Adrenal gland (tissue), 12 donors: ENCODE measurements around the gene SFXN5. TPM values are rescaled to one million over a fixed set of nuclear protein-coding genes. Genes with fewer than 3 reads are reported as not detected.

ENCODE experiments used
- DNase-seq, 7 donors: peaks; one replicate each; pipeline ENCODE4 v3.0.0-alpha.2; 2019 to 2020
- H3K27ac ChIP-seq, 5 donors: fragments of 200-600 bp; sonication (generic) in 4 of 5; 1 replicate in 3 of 5; 2 replicates in 2 of 5; pipeline versions ENCODE4 v1.5.1 to v1.8.0; 2016 to 2020; ENCODE audit warnings: mild to moderate bottlenecking in 1 of 5
- H3K27me3 ChIP-seq: fragments of 200-600 bp; 2 replicates; pipeline ENCODE4 v1.8.0; 2021
- H3K36me3 ChIP-seq, 2 donors: fragments of 200-600 bp; replicated peaks in 1 of 2; 1 replicate in 1 of 2; 2 replicates in 1 of 2; pipeline versions ENCODE4 v1.5.1 to v1.8.0; 2018 to 2022
- H3K4me1 ChIP-seq, 2 donors: fragments of 200-600 bp; replicated peaks in 1 of 2; 1 replicate in 1 of 2; 2 replicates in 1 of 2; pipeline versions ENCODE4 v1.5.1 to v1.8.0; 2018 to 2021
- H3K4me3 ChIP-seq, 4 donors: fragments of 200-600 bp; sonication (generic) in 3 of 4; one replicate each; pipeline ENCODE4 v1.5.1; 2016 to 2018
- H3K9me3 ChIP-seq, 3 donors: fragments of 200-600 bp; sonication (generic) in 1 of 3; replicated peaks in 1 of 3; 1 replicate in 2 of 3; 2 replicates in 1 of 3; pipeline versions ENCODE4 v1.5.1 to v1.8.0; 2016 to 2021
- POLR2A ChIP-seq, 2 donors: fragments of 450-650 bp; IDR thresholded peaks; one replicate each; pipeline ENCODE4 v1.6.1; 2017; ENCODE audit warnings: antibody characterized with exemption in 2 of 2, mild to moderate bottlenecking in 2 of 2, moderate library complexity in 1 of 2
- WGBS, 4 donors: extraction: QIAGEN DNeasy Blood & Tissue Kit in 2 of 4; methylation state at CpG; one replicate each; pipeline versions ENCODE4 v1.1.5 to v1.1.7; 2013 to 2017; 5-methylcytosine and 5-hydroxymethylcytosine counted together
- intact Hi-C, 2 donors: fragments of 100-400 bp; cut with DNase I; formaldehyde crosslinking; loops; one replicate each; pipeline versions ENCODE4 v1.14.1 to v1.15.0; 2022 to 2023
- polyA plus RNA-seq, 3 donors: library from polyadenylated mRNA; stranded (reverse); fragments of 200-250 nt in 2 of 3; fragments of 350-450 nt in 1 of 3; fragmentation: Illumina TruSeq in 1 of 3; extraction: RNeasy Lipid Tissue Mini Kit (QIAGEN cat#74804) in 1 of 3; gene quantifications; one replicate each; pipeline ENCODE4 v1.2.3, GENCODE V29; 2013 to 2014
- total RNA-seq, 9 donors: library from RNA; depleted of rRNA in 4 of 9; stranded (reverse); fragments of >200 nt in 4 of 9; fragments of 120-200 nt in 1 of 9; fragmentation: NEBNext Ultra II Directional in 1 of 9; extraction: Animal tissue kit (Norgen Biotek cat#: 25700) in 1 of 9; gene quantifications; one replicate each; pipeline versions ENCODE4 v1.1.0 to v1.2.4, GENCODE V29; 2013 to 2023
- TF ChIP-seq, protein P1 (sequence below), 6 experiments: fragments of 450-650 bp in 4 of 6; fragments of 200-600 bp in 2 of 6; sonication (generic) in 1 of 6; IDR thresholded peaks; 1 replicate in 5 of 6; 2 replicates in 1 of 6; pipeline versions ENCODE4 v1.5.1 to v1.8.0; 2016 to 2021; ENCODE audit warnings: antibody characterized with exemption in 6 of 6, mild to moderate bottlenecking in 2 of 6, moderate library complexity in 1 of 6
- donor health status: healthy with polysubstance abuse.
- donor health status: Bipolar disorder and iron deficiency.
- donor health status: DM: yes; HTN: yes; CAD: no.
- donor health status: DM: no; HTN: no; CAD: no.
- donor health status: DM: no; HTN: no; CAD: no.
- donor health status: DM: yes; HTN: yes; CAD: no.

Gene SFXN5
- total and polyA plus RNA-seq, 12 donors, result 12.2 to 56.5 (median 32.7) TPM

DNA sequence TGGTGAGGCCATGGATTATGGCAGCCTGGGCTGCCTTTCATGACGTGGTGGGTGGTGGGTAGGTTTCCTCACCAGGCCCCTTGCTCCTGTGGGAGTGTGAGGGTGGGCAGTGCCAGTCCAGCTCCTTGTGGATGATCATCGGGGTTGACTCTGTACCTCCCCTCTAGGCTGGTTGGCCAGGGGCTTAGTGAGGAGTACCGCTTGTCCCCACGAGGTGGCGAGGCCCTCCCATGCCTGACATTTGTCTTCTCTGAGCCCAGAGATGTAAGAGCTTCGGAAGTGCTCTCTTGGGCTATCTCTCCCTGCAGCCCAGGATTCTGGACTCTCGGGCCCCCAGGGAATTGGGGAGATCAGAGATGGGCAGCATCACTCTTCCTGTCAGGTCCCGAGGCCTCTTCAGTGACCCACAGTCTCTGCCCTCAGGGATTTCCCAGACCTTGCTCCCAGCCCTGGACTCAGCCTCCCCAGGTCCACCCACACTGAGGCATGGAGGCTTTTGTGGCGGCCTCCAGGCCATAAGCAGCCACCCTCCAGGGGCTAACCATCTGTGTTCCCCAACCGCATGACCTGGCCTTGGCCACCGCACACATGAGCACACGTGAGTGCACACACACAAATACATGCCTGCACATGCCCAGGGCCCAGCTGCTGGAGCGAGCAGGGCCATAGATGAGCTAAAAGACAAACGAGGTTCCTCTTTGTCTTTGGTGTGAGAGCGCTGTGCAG is 177.8 kb downstream of the SFXN5 start:
- Histone ChIP-seq H3K27ac (no peak overlapping the region), H3K9me3 (no peaks in the 10 kb centered on the region), H3K36me3 (peaks cover 0 to 10% of the 10 kb centered on the region in 2 donors), H3K4me3 (no peak overlapping the region), H3K27me3 (peaks cover 12% of the 10 kb centered on the region), H3K4me1 (peaks cover 3 to 4% of the 10 kb centered on the region in 2 donors)
- peak in 6 of 7 donors; percentile 48 to 78 (median 65) for DNase-seq
- WGBS, 4 donors, result 41 to 72% (median 56%) methylated on average over 4 to 15 of the region's 15 CpGs
- intact Hi-C loops, result loop anchor here (5.0 to 10.0 kb wide), 4 partner anchors 81 to 264 kb away; no protein-coding TSS in a partner anchor
- TF ChIP-seq POLR2A (IDR thresholded peaks at IDR 0.05), result no peak
- TF ChIP-seq, protein P1, sequence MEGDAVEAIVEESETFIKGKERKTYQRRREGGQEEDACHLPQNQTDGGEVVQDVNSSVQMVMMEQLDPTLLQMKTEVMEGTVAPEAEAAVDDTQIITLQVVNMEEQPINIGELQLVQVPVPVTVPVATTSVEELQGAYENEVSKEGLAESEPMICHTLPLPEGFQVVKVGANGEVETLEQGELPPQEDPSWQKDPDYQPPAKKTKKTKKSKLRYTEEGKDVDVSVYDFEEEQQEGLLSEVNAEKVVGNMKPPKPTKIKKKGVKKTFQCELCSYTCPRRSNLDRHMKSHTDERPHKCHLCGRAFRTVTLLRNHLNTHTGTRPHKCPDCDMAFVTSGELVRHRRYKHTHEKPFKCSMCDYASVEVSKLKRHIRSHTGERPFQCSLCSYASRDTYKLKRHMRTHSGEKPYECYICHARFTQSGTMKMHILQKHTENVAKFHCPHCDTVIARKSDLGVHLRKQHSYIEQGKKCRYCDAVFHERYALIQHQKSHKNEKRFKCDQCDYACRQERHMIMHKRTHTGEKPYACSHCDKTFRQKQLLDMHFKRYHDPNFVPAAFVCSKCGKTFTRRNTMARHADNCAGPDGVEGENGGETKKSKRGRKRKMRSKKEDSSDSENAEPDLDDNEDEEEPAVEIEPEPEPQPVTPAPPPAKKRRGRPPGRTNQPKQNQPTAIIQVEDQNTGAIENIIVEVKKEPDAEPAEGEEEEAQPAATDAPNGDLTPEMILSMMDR (IDR thresholded peaks at IDR 0.05), result peak; percentile 45 to 66 (median 56)

DNA sequence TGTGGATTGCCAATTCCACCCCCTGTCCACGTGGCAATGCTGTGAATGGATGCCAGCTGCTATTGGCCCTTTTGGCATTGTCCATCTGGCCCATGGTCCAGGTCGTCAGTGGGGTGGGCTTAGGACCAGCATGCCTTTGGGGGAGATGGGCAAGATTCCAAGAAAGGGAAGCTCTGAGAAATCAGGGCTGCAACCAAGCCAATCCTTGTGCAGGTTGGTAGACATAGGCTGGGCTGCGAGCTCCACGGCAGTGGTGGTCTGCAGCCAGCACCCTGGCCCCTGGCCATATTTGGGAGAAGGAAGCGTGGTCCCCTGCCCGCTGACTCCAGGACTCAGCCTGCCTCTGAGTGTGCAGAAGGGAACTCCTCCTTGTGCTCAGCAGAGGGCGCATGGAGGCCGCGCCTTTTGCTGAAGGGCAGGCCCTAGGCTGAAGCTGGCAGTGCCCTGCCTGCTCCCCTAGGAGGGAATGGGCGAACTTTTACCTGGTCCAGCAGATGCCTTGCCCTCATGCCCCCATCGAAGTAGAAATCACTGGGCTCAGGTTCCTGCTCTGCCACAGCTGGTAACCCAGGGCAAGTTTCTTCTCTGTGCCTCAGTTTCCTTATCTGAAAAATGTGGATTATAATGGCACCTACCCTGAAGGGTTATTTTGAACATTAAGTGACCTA is 178.9 kb downstream of the SFXN5 start:
- H3K36me3 ChIP-seq, result peaks cover 0 to 10% of the 10 kb centered on the region in 2 donors
- no peak overlapping the region for H3K4me3 ChIP-seq
- H3K27me3 ChIP-seq, result peaks cover 8% of the 10 kb centered on the region
- DNase-seq, result peak; percentile 73 to 84 (median 80)
- no peak overlapping the region for H3K27ac ChIP-seq
- 8 to 16% (median 12%) methylated on average over 4 to 11 of the region's 11 CpGs for WGBS, 4 donors
- TF ChIP-seq POLR2A (IDR thresholded peaks at IDR 0.05), result no peak
- TF ChIP-seq, protein P1 (IDR thresholded peaks at IDR 0.05), result peak; percentile 53 to 86 (median 76)
- peaks cover 11 to 14% of the 10 kb centered on the region in 2 donors for H3K4me1 ChIP-seq
- intact Hi-C loops, result loop anchor here (5.0 to 10.0 kb wide), 4 partner anchors 82 to 265 kb away; no protein-coding TSS in a partner anchor
- no peaks in the 10 kb centered on the region for H3K9me3 ChIP-seq

Other genes starting within 250 kb of the SFXN5 start
- gene EXOC6B, start 245.7 kb downstream of the SFXN5 start, total RNA-seq, result 10 to 100 TPM; 17.2 to 92.6 (median 55.5) TPM
- 10 to 100 TPM in 1 of 3 donors, 1 to 10 TPM in 2; 6.0 to 25.4 (median 9.7) TPM for gene EXOC6B, start 245.7 kb downstream of the SFXN5 start, polyA plus RNA-seq
- 100 to 1,000 TPM in 2 of 9 donors, 10 to 100 TPM in 7; 33.7 to 116 (median 71.3) TPM for gene SPR, start 184.3 kb downstream of the SFXN5 start, total RNA-seq
- gene SPR, start 184.3 kb downstream of the SFXN5 start, polyA plus RNA-seq, result 10 to 100 TPM; 43.8 to 68.0 (median 66.6) TPM
- under 1 TPM in 1 of 9 donors, not detected in 8; 0.15 TPM for gene EMX1, start 154.2 kb downstream of the SFXN5 start, total RNA-seq
- under 1 TPM in 1 of 3 donors, not detected in 2; 0.10 TPM for gene EMX1, start 154.2 kb downstream of the SFXN5 start, polyA plus RNA-seq
- 10 to 100 TPM in 8 of 9 donors, 1 to 10 TPM in 1; 3.3 to 38.0 (median 23.8) TPM for gene RAB11FIP5, start 41.2 kb upstream of the SFXN5 start, total RNA-seq
- gene RAB11FIP5, start 41.2 kb upstream of the SFXN5 start, polyA plus RNA-seq, result 10 to 100 TPM in 1 of 3 donors, 1 to 10 TPM in 2; 8.9 to 46.7 (median 9.6) TPM
- not detected for gene NOTO, start 130.9 kb upstream of the SFXN5 start, total RNA-seq
- gene NOTO, start 130.9 kb upstream of the SFXN5 start, polyA plus RNA-seq, result under 1 TPM; 0.03 to 0.08 (median 0.05) TPM
- 10 to 100 TPM in 8 of 9 donors, 1 to 10 TPM in 1; 8.7 to 35.2 (median 28.0) TPM for gene SMYD5, start 142.5 kb upstream of the SFXN5 start, total RNA-seq
- 10 to 100 TPM; 25.7 to 45.4 (median 34.7) TPM for gene SMYD5, start 142.5 kb upstream of the SFXN5 start, polyA plus RNA-seq
- gene PRADC1, start 161.5 kb upstream of the SFXN5 start, total RNA-seq, result 10 to 100 TPM; 24.4 to 76.3 (median 32.9) TPM
- gene PRADC1, start 161.5 kb upstream of the SFXN5 start, polyA plus RNA-seq, result 10 to 100 TPM; 37.9 to 65.8 (median 63.2) TPM
- gene CCT7, start 162.6 kb upstream of the SFXN5 start, total RNA-seq, result 100 to 1,000 TPM; 203 to 581 (median 313) TPM
- gene CCT7, start 162.6 kb upstream of the SFXN5 start, polyA plus RNA-seq, result 100 to 1,000 TPM; 120 to 424 (median 246) TPM
- 1 to 10 TPM; 3.4 to 8.1 (median 5.5) TPM for gene FBXO41, start 212.8 kb upstream of the SFXN5 start, total RNA-seq
- gene FBXO41, start 212.8 kb upstream of the SFXN5 start, polyA plus RNA-seq, result 10 to 100 TPM in 1 of 3 donors, 1 to 10 TPM in 2; 1.8 to 12.0 (median 3.7) TPM
- under 1 TPM in 1 of 9 donors, not detected in 8; 0.30 TPM for gene EGR4, start 221.8 kb upstream of the SFXN5 start, total RNA-seq
- under 1 TPM in 2 of 3 donors, not detected in 1; 0.20 to 0.32 TPM for gene EGR4, start 221.8 kb upstream of the SFXN5 start, polyA plus RNA-seq